SK-N-SH (cell line): ENCODE data around the gene MACO1. TPM values are rescaled to one million over a fixed set of nuclear protein-coding genes. Genes with fewer than 3 reads are reported as not detected.

Experiments
- CTCF ChIA-PET: fragments of 300-600, 350-600 bp; formaldehyde crosslinking; extraction: SDS; loops from one replicate; lab custom pipeline; 2021; lab: Yijun Ruan, JAX
- POLR2A ChIA-PET: fragments of 350-600 bp; sonication (Branson Sonifier 250); formaldehyde crosslinking; extraction: SDS; loops from one replicate; lab custom pipeline; 2020; ENCODE audit warnings: antibody characterized with exemption, inconsistent platforms; lab: Yijun Ruan, JAX
- DNase-seq: peaks from one replicate; pipeline ENCODE4 v3.0.0; 2012
- H2AFZ ChIP-seq: fragments of 200-600 bp; sonication (generic); 2 replicates; pipeline ENCODE4 v1.8.1; 2016; ENCODE audit warnings: antibody characterized with exemption, mild to moderate bottlenecking, low read depth
- H3F3A ChIP-seq: fragments of 200-600 bp; sonication (generic); replicated peaks from 2 replicates; pipeline ENCODE3; 2016; ENCODE audit warnings: antibody characterized with exemption, mild to moderate bottlenecking; ENCODE audit not compliant: insufficient read depth
- H3K27ac ChIP-seq, 2 experiments: fragments of 200-500 bp in 1 of 2; fragments of 200-600 bp in 1 of 2; sonication (Bioruptor generic) in 1 of 2; sonication (generic), shearing (Covaris generic) in 1 of 2; 2 replicates each; pipeline versions ENCODE4 v1.5.1 to v1.6.1; 2014 to 2016; ENCODE audit warnings: low read depth in 2 of 2, inconsistent platforms in 1 of 2, low read length in 1 of 2, mild to moderate bottlenecking in 1 of 2, mixed read lengths in 1 of 2
- H3K27me3 ChIP-seq: fragments of 200-600 bp; sonication (generic), shearing (Covaris generic); 2 replicates; pipeline ENCODE4 v1.6.1; 2016; ENCODE audit warnings: mixed run types; ENCODE audit not compliant: insufficient read depth
- H3K36me3 ChIP-seq, 2 experiments: fragments of 200-500 bp in 1 of 2; fragments of 200-600 bp in 1 of 2; sonication (Bioruptor generic) in 1 of 2; sonication (generic) in 1 of 2; replicated peaks in 1 of 2; 2 replicates each; pipeline versions ENCODE3 to v1.5.1; 2014 to 2016; ENCODE audit warnings: low read length in 1 of 2, mild to moderate bottlenecking in 1 of 2; ENCODE audit not compliant: insufficient read depth in 2 of 2, control insufficient read depth in 1 of 2
- H3K4me1 ChIP-seq, 2 experiments: fragments of 200-500 bp in 1 of 2; fragments of 200-600 bp in 1 of 2; sonication (Bioruptor generic) in 1 of 2; sonication (generic), shearing (Covaris generic) in 1 of 2; 2 replicates each; pipeline versions ENCODE4 v1.5.1 to v1.6.1; 2014 to 2016; ENCODE audit warnings: low read depth in 1 of 2, low read length in 1 of 2, mixed run types in 1 of 2; ENCODE audit not compliant: insufficient read depth in 2 of 2, control insufficient read depth in 1 of 2
- H3K4me2 ChIP-seq: fragments of 200-600 bp; sonication (generic), shearing (Covaris generic); 2 replicates; pipeline ENCODE4 v1.6.1; 2017; ENCODE audit warnings: mixed run types
- H3K4me3 ChIP-seq, 2 experiments: fragments of 200-500 bp in 1 of 2; fragments of 200-600 bp in 1 of 2; sonication (Bioruptor generic) in 1 of 2; sonication (generic), shearing (Covaris generic) in 1 of 2; 2 replicates each; pipeline versions ENCODE4 v1.5.1 to v1.8.1; 2014 to 2016; ENCODE audit warnings: low read depth in 2 of 2, inconsistent platforms in 1 of 2, low read length in 1 of 2, mild to moderate bottlenecking in 1 of 2, mixed read lengths in 1 of 2, moderate library complexity in 1 of 2
- H3K79me2 ChIP-seq: fragments of 200-600 bp; sonication (generic); 2 replicates; pipeline ENCODE4 v1.8.1; 2017; ENCODE audit warnings: mild to moderate bottlenecking; ENCODE audit not compliant: insufficient read depth
- H3K9ac ChIP-seq: fragments of 200-600 bp; sonication (generic); 2 replicates; pipeline ENCODE4 v1.6.1; 2017; ENCODE audit warnings: mixed run types
- H3K9me2 ChIP-seq: fragments of 200-600 bp; sonication (generic); 2 replicates; pipeline ENCODE4 v1.6.1; 2017; ENCODE audit warnings: mixed run types
- H3K9me3 ChIP-seq: fragments of 200-600 bp; sonication (generic); 2 replicates; pipeline ENCODE4 v1.6.1; 2017; ENCODE audit warnings: mixed run types, mild to moderate bottlenecking, moderate library complexity
- H4K20me1 ChIP-seq: fragments of 200-600 bp; sonication (generic); 2 replicates; pipeline ENCODE4 v1.6.1; 2017; ENCODE audit warnings: mild to moderate bottlenecking, mixed run types; ENCODE audit not compliant: insufficient read depth
- CHD2 ChIP-seq: fragments of 150-350 bp; IDR thresholded peaks from 2 replicates; pipeline ENCODE4 v1.6.1; 2018; ENCODE audit warnings: low read length; ENCODE audit not compliant: partially characterized antibody
- CTCF ChIP-seq: fragments of 200-600 bp; sonication (generic); IDR thresholded peaks from 2 replicates; pipeline ENCODE4 v1.6.1; 2017; ENCODE audit warnings: antibody characterized with exemption, mild to moderate bottlenecking, moderate library complexity
- FOSL2 ChIP-seq: IDR thresholded peaks from 2 replicates; pipeline ENCODE4 v1.4.0; 2012; ENCODE audit warnings: low read depth, mild to moderate bottlenecking, moderate library complexity, borderline replicate concordance
- NRF1 ChIP-seq: IDR thresholded peaks from 2 replicates; pipeline ENCODE4 v1.6.1; 2012; ENCODE audit warnings: low read depth, mild to moderate bottlenecking, low read length
- POLR2AphosphoS5 ChIP-seq: IDR thresholded peaks from 2 replicates; pipeline ENCODE4 v1.6.1; 2012; ENCODE audit warnings: low read depth, low read length
- RCOR1 ChIP-seq: fragments of 150-350 bp; IDR thresholded peaks from 2 replicates; pipeline ENCODE4 v1.6.1; 2017; ENCODE audit warnings: antibody characterized with exemption, low read length
- RFX5 ChIP-seq: IDR thresholded peaks from 2 replicates; pipeline ENCODE4 v1.6.1; 2012; ENCODE audit warnings: mild to moderate bottlenecking, improper control_type of control experiment, low read length
- SIN3A ChIP-seq: IDR thresholded peaks from 2 replicates; pipeline ENCODE4 v1.6.1; 2012; ENCODE audit warnings: low read depth, mild to moderate bottlenecking, low read length, moderate library complexity, borderline replicate concordance
- SMC3 ChIP-seq: IDR thresholded peaks from 2 replicates; pipeline ENCODE4 v1.6.1; 2012; ENCODE audit warnings: low read depth, low read length, improper control_type of control experiment
- WGBS: methylation state at CpG from one replicate; pipeline ENCODE4 v1.1.6; 2017; ENCODE audit warnings: low lambda C conversion rate; 5-methylcytosine and 5-hydroxymethylcytosine counted together
- polyA plus RNA-seq, 3 experiments: library from polyadenylated mRNA; depleted of rRNA; stranded (reverse); fragments of >200 nt; gene quantifications; 2 replicates each; pipeline ENCODE4 v1.2.3, GENCODE V29; 2012
- TF ChIP-seq, protein P1 (sequence below): IDR thresholded peaks from 2 replicates; pipeline ENCODE4 v1.4.0; 2012; ENCODE audit warnings: low read depth
- TF ChIP-seq, protein P2 (sequence below): IDR thresholded peaks from 2 replicates; pipeline ENCODE4 v1.4.0; 2012; ENCODE audit warnings: low read depth, borderline replicate concordance

MACO1 gene
- polyA plus RNA-seq, 1 of the 3 experiments (the other 2 are of a cell fraction) = 6.9 TPM

- no peak overlapping the region for H2AFZ ChIP-seq
- 89% methylated on average over 1 of the region's 1 CpG for WGBS
- no peaks in the 10 kb centered on the region for H3K9me3 ChIP-seq
- no peaks in the 10 kb centered on the region for H3F3A ChIP-seq
- H3K4me2 ChIP-seq = no peak overlapping the region
- H3K27ac ChIP-seq = no peak overlapping the region
- peaks cover 0 to 16% of the 10 kb centered on the region in 2 experiments; a peak in 3 of 4 replicates for H3K4me1 ChIP-seq
- no peak for TF ChIP-seq SIN3A
- no peak for TF ChIP-seq CTCF
- TF ChIP-seq NRF1 = no peak
- no peak for TF ChIP-seq FOSL2
- no peak for TF ChIP-seq CHD2
- TF ChIP-seq, protein P1, sequence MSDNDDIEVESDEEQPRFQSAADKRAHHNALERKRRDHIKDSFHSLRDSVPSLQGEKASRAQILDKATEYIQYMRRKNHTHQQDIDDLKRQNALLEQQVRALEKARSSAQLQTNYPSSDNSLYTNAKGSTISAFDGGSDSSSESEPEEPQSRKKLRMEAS = no peak
- TF ChIP-seq, protein P2, sequence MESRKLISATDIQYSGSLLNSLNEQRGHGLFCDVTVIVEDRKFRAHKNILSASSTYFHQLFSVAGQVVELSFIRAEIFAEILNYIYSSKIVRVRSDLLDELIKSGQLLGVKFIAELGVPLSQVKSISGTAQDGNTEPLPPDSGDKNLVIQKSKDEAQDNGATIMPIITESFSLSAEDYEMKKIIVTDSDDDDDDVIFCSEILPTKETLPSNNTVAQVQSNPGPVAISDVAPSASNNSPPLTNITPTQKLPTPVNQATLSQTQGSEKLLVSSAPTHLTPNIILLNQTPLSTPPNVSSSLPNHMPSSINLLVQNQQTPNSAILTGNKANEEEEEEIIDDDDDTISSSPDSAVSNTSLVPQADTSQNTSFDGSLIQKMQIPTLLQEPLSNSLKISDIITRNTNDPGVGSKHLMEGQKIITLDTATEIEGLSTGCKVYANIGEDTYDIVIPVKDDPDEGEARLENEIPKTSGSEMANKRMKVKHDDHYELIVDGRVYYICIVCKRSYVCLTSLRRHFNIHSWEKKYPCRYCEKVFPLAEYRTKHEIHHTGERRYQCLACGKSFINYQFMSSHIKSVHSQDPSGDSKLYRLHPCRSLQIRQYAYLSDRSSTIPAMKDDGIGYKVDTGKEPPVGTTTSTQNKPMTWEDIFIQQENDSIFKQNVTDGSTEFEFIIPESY = no peak
- TF ChIP-seq RFX5 = no peak
- TF ChIP-seq RCOR1 = no peak
- no peak for TF ChIP-seq POLR2AphosphoS5
- no peak overlapping the region for H3K4me3 ChIP-seq
- POLR2A ChIA-PET = no interaction called here
- peaks cover under 1% of the 10 kb centered on the region; the same call in 1 of the 2 replicates for H4K20me1 ChIP-seq
- peaks cover 0 to 15% of the 10 kb centered on the region in 2 experiments for H3K36me3 ChIP-seq
- CTCF ChIA-PET = interaction anchor here (0.7 to 1.5 kb wide), 3 partner anchors 9 to 12 kb away, joined by 3 to 6 read pairs (median 3); no protein-coding TSS in a partner anchor
- no peaks in the 10 kb centered on the region for H3K9me2 ChIP-seq
- H3K27me3 ChIP-seq = no peaks in the 10 kb centered on the region
- DNase-seq = no peak
- H3K79me2 ChIP-seq = peaks cover 86% of the 10 kb centered on the region
- H3K9ac ChIP-seq = no peak overlapping the region
Measured at GRCh38 chr1:25477448-25478034, 46.8 kb downstream of the MACO1 start.

DNA sequence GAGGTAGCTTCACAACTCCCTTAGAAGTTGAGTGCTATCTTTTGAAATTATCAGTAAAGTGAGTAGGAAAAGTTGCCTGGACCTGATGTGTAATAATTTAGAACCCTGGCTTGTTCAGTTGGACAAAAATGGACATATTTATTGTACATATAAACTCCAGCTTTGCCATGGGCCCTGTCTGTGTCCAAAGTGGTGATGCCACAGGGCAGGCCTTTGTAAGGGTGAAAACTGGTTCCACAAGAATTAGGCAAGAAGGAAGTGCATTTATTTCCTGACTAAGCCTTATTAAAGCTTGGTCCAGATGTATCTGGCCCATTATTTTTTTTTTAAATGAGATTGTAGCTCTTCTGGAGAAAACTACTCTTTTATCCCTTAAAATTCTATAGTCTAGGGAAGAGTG, 47.9 kb downstream of the MACO1 start:
- Histone ChIP-seq H3K4me2 (no peak overlapping the region), H3F3A (no peaks in the 10 kb centered on the region), H3K27me3 (no peaks in the 10 kb centered on the region)
- POLR2A ChIA-PET = no interaction called here
- TF ChIP-seq FOSL2 = no peak
- no peak for TF ChIP-seq RCOR1
- TF ChIP-seq SMC3 = no peak
- TF ChIP-seq, all 33 proteins: peak for 0
- Histone ChIP-seq H4K20me1 (no peaks in the 10 kb centered on the region; the same call in 1 of the 2 replicates), H3K36me3 (peaks cover 2 to 18% of the 10 kb centered on the region in 2 experiments), H3K9me2 (no peaks in the 10 kb centered on the region), H3K4me1 (peaks cover 0 to 15% of the 10 kb centered on the region in 2 experiments; a peak in 3 of 4 replicates), H3K79me2 (peaks cover 85% of the 10 kb centered on the region), H3K9me3 (no peaks in the 10 kb centered on the region), H2AFZ (no peak overlapping the region), H3K9ac (no peak overlapping the region), H3K4me3 (no peak overlapping the region), H3K27ac (no peak overlapping the region)
- CTCF ChIA-PET = interaction anchor here (0.8 kb wide), 1 partner anchor 95 kb away, joined by 3 read pairs; no protein-coding TSS in a partner anchor
- no peak for DNase-seq
